MM.1S (cell line): ENCODE measurements around the gene ITGB1.

Experiments used
- EZH2 ChIP-seq: fragments of 300-600 bp; sonication (generic); optimal IDR thresholded peaks from 2 replicates; pipeline ENCODE3; 2017; ENCODE audit warnings: low read depth, mild to moderate bottlenecking, antibody characterized with exemption, low read length, mixed read lengths
- EZH2phosphoT487 ChIP-seq: fragments of 300-600 bp; sonication (generic); IDR thresholded peaks from 2 replicates; pipeline ENCODE4 v1.6.1; 2018; ENCODE audit warnings: antibody characterized with exemption, low read length
- TF ChIP-seq, protein P1 (sequence below): fragments of 300-600 bp; sonication (generic); IDR thresholded peaks from 2 replicates; pipeline ENCODE4 v1.5.1; 2016; ENCODE audit warnings: antibody characterized with exemption, low read length, mixed read lengths

DNA sequence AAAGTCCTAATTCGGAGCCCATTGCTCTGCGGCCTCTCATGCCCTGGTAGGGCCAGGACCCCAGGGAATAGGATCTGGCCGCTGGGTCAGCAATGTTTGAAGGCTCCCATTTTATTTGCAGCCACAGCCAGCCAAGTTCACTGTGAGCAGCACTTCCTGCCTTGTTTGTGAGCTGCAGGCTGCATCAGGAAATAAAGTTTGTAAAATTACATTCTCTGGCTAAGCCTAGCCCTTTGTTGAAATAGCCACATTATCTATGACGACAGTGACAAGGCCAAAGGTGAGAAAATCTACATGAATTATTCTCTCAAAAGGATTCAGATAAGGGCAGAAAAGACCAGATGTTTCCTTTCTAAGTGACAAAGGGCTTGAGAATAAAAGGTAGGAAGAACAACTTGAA lies 23.7 kb upstream of the ITGB1 start:
- TF ChIP-seq, protein P1, sequence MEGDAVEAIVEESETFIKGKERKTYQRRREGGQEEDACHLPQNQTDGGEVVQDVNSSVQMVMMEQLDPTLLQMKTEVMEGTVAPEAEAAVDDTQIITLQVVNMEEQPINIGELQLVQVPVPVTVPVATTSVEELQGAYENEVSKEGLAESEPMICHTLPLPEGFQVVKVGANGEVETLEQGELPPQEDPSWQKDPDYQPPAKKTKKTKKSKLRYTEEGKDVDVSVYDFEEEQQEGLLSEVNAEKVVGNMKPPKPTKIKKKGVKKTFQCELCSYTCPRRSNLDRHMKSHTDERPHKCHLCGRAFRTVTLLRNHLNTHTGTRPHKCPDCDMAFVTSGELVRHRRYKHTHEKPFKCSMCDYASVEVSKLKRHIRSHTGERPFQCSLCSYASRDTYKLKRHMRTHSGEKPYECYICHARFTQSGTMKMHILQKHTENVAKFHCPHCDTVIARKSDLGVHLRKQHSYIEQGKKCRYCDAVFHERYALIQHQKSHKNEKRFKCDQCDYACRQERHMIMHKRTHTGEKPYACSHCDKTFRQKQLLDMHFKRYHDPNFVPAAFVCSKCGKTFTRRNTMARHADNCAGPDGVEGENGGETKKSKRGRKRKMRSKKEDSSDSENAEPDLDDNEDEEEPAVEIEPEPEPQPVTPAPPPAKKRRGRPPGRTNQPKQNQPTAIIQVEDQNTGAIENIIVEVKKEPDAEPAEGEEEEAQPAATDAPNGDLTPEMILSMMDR, result no peak
- no peak for TF ChIP-seq EZH2
- no peak for TF ChIP-seq EZH2phosphoT487
